Tibial artery (tissue), 4 donors: Measurements from ENCODE around the gene GJB4.

Experiments
- DNase-seq, 2 donors: peaks; one replicate each; pipeline ENCODE4 v3.0.0-alpha.2; 2019
- H3K27ac ChIP-seq, 2 donors: fragments of 200-600 bp; sonication (generic) in 1 of 2; 1 replicate in 1 of 2; 2 replicates in 1 of 2; pipeline ENCODE4 v1.5.1; 2018 to 2019; ENCODE audit warnings: mild to moderate bottlenecking in 1 of 2
- H3K27me3 ChIP-seq, 2 donors: fragments of 200-600 bp; sonication (generic) in 1 of 2; one replicate each; pipeline versions ENCODE4 v1.5.1 to v1.6.0; 2016 to 2019
- H3K36me3 ChIP-seq, 3 donors: fragments of 200-600 bp; sonication (generic) in 2 of 3; one replicate each; pipeline ENCODE4 v1.5.1; 2016 to 2019; ENCODE audit warnings: mild to moderate bottlenecking in 2 of 3
- H3K4me1 ChIP-seq, 4 donors: fragments of 200-600 bp; sonication (generic) in 2 of 4; 1 replicate in 3 of 4; 2 replicates in 1 of 4; pipeline ENCODE4 v1.5.1; 2016 to 2019
- H3K4me3 ChIP-seq, 2 donors: fragments of 200-600 bp; sonication (generic) in 1 of 2; 1 replicate in 1 of 2; 2 replicates in 1 of 2; pipeline ENCODE4 v1.5.1; 2018 to 2019; ENCODE audit warnings: mild to moderate bottlenecking in 2 of 2
- H3K9me3 ChIP-seq, 3 donors: fragments of 200-600 bp; sonication (generic) in 1 of 3; one replicate each; pipeline ENCODE4 v1.5.1; 2016 to 2019
- intact Hi-C: fragments of 100-400 bp; cut with DNase I; formaldehyde crosslinking; loops from one replicate; pipeline ENCODE4 v1.15.0; 2023; ENCODE audit warnings: low total_unique reads
- TF ChIP-seq, protein P1 (sequence below), 2 experiments: fragments of 200-600 bp in 1 of 2; fragments of 450-650 bp in 1 of 2; IDR thresholded peaks; one replicate each; pipeline ENCODE4 v1.5.1; 2017 to 2019; ENCODE audit warnings: antibody characterized with exemption in 2 of 2, mild to moderate bottlenecking in 1 of 2, moderate library complexity in 1 of 2

The GJB4 gene

DNA sequence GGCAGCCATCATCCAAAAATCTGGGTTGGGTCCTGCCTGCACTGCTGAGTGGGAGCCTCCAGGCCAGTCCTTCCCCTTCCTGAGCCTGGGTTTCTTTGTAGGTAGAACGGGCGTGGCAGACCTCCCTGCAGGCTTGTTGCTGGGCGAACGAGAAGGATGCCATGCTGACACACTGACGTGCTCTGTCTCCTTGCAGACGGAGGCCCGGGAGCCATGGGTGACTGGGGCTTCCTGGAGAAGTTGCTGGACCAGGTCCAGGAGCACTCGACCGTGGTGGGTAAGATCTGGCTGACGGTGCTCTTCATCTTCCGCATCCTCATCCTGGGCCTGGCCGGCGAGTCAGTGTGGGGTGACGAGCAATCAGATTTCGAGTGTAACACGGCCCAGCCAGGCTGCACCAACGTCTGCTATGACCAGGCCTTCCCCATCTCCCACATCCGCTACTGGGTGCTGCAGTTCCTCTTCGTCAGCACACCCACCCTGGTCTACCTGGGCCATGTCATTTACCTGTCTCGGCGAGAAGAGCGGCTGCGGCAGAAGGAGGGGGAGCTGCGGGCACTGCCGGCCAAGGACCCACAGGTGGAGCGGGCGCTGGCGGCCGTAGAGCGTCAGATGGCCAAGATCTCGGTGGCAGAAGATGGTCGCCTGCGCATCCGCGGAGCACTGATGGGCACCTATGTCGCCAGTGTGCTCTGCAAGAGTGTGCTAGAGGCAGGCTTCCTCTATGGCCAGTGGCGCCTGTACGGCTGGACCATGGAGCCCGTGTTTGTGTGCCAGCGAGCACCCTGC, 34.7 kb downstream of the GJB4 start:
- intact Hi-C loops, result no loop called here
- Histone ChIP-seq H3K36me3 (peaks cover 12 to 17% (median 16%) of the 10 kb centered on the region in 3 donors), H3K4me3 (peak overlapping the region; percentile 74 to 77), H3K4me1 (peaks cover 0 to 81% (median 50%) of the 10 kb centered on the region in 4 donors), H3K27ac (peak overlapping the region; percentile 93 to 96), H3K9me3 (no peaks in the 10 kb centered on the region), H3K27me3 (no peaks in the 10 kb centered on the region)
- DNase-seq, result no peak
- TF ChIP-seq, protein P1, sequence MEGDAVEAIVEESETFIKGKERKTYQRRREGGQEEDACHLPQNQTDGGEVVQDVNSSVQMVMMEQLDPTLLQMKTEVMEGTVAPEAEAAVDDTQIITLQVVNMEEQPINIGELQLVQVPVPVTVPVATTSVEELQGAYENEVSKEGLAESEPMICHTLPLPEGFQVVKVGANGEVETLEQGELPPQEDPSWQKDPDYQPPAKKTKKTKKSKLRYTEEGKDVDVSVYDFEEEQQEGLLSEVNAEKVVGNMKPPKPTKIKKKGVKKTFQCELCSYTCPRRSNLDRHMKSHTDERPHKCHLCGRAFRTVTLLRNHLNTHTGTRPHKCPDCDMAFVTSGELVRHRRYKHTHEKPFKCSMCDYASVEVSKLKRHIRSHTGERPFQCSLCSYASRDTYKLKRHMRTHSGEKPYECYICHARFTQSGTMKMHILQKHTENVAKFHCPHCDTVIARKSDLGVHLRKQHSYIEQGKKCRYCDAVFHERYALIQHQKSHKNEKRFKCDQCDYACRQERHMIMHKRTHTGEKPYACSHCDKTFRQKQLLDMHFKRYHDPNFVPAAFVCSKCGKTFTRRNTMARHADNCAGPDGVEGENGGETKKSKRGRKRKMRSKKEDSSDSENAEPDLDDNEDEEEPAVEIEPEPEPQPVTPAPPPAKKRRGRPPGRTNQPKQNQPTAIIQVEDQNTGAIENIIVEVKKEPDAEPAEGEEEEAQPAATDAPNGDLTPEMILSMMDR (IDR thresholded peaks at IDR 0.05), result no peak

DNA sequence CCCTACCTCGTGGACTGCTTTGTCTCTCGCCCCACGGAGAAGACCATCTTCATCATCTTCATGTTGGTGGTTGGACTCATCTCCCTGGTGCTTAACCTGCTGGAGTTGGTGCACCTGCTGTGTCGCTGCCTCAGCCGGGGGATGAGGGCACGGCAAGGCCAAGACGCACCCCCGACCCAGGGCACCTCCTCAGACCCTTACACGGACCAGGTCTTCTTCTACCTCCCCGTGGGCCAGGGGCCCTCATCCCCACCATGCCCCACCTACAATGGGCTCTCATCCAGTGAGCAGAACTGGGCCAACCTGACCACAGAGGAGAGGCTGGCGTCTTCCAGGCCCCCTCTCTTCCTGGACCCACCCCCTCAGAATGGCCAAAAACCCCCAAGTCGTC, 35.2 kb downstream of the GJB4 start:
- no peak for DNase-seq
- peaks cover 12 to 17% (median 16%) of the 10 kb centered on the region in 3 donors for H3K36me3 ChIP-seq
- intact Hi-C loops, result no loop called here
- peak overlapping the region; percentile 74 to 77 for H3K4me3 ChIP-seq
- peak overlapping the region; percentile 93 to 96 for H3K27ac ChIP-seq
- H3K4me1 ChIP-seq, result peaks cover 0 to 82% (median 50%) of the 10 kb centered on the region in 4 donors
- H3K27me3 ChIP-seq, result no peaks in the 10 kb centered on the region
- no peaks in the 10 kb centered on the region for H3K9me3 ChIP-seq
- TF ChIP-seq, protein P1 (IDR thresholded peaks at IDR 0.05), result no peak

DNA sequence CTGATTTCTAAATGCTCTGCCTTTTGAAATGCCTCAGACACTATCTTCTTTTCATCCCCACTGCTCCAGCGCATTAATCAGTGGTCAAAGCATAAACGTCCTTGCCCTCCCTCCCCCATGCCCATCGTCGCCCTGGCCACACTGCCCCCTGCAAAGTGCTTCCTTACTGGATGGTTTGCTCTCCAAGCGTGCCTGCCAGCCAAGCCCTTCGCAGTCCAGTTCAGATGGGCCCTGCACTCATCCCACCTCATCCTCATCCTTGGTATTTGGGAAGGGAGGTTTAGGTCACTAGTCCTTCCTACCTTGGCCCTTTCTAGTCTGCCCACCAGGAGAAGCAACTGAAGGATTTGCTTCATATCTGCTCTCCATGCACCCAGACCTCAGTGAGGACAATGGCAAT, 36.4 kb downstream of the GJB4 start:
- Histone ChIP-seq H3K9me3 (no peaks in the 10 kb centered on the region), H3K4me3 (peak overlapping the region; percentile 74 to 77), H3K27ac (peak overlapping the region; percentile 93 to 96), H3K27me3 (no peaks in the 10 kb centered on the region), H3K4me1 (peaks cover 0 to 82% (median 47%) of the 10 kb centered on the region in 4 donors), H3K36me3 (peaks cover 12 to 17% (median 16%) of the 10 kb centered on the region in 3 donors)
- TF ChIP-seq, protein P1 (IDR thresholded peaks at IDR 0.05), result no peak
- no peak for DNase-seq
- intact Hi-C loops, result no loop called here

DNA sequence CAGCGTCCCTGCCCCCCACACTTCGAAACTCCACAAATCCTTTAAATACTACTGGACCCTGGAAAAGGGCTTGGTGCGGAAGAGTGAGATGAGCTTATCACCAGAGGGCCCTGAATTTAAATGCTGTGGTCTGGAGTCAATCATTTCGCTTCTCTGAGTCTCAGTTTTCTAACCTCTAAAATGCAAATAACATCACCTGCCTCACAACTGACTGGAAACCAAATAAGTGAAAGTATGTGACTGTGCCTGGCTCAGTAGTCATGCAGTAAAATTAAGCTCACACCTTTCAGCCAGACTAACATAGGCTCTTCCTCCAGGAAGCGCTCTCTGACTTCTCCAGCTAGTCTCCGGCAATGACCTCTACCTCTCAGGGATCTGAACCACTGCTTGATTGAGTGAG, 37.5 kb downstream of the GJB4 start:
- DNase-seq, result no peak
- intact Hi-C loops, result no loop called here
- H3K4me3 ChIP-seq, result peak overlapping the region; percentile 74 to 77
- H3K9me3 ChIP-seq, result no peaks in the 10 kb centered on the region
- peaks cover 12 to 17% (median 16%) of the 10 kb centered on the region in 3 donors for H3K36me3 ChIP-seq
- no peaks in the 10 kb centered on the region for H3K27me3 ChIP-seq
- peak overlapping the region; percentile 93 to 96 for H3K27ac ChIP-seq
- TF ChIP-seq, protein P1 (IDR thresholded peaks at IDR 0.05), result no peak
- H3K4me1 ChIP-seq, result peaks cover 0 to 77% (median 36%) of the 10 kb centered on the region in 4 donors

DNA sequence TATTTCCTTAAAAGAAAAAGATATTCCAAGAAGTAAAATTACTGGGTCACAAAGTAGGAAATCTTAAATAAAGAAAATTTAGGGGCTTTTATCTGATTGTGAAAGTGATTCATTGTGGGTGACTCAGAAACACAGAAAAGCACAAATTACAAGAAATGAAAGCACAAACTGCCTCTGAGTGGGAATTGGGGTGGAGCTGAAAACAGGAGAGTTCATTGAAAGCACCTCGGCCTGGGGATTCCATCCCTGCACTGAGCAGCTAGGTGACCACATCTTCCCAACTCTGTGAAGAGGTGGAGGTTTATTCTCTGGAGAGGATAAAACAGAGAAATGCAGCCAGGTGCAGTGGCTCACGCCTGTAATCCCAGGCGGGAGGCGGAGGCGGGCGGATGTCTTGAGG, 40.7 kb downstream of the GJB4 start:
- intact Hi-C loops, result no loop called here

More for the DNA sequence above, 40.7 kb downstream of the GJB4 start:
- no peaks in the 10 kb centered on the region for H3K27me3 ChIP-seq
- no peaks in the 10 kb centered on the region for H3K9me3 ChIP-seq
- peaks cover 2 to 6% (median 5%) of the 10 kb centered on the region in 3 donors for H3K36me3 ChIP-seq
- H3K4me3 ChIP-seq, result no peak overlapping the region
- no peak for DNase-seq
- TF ChIP-seq, protein P1 (IDR thresholded peaks at IDR 0.05), result no peak
- peaks cover 0 to 59% (median 18%) of the 10 kb centered on the region in 4 donors for H3K4me1 ChIP-seq
- peak overlapping the region; percentile 93 to 96 for H3K27ac ChIP-seq
